ENCODE data around the gene RGS11.
"Not testable (repeated sequence)": the region's sequence is repeated elsewhere in the genome, so short reads cannot be mapped to it uniquely, and the experiment has no call there.

RGS11 gene

DNA sequence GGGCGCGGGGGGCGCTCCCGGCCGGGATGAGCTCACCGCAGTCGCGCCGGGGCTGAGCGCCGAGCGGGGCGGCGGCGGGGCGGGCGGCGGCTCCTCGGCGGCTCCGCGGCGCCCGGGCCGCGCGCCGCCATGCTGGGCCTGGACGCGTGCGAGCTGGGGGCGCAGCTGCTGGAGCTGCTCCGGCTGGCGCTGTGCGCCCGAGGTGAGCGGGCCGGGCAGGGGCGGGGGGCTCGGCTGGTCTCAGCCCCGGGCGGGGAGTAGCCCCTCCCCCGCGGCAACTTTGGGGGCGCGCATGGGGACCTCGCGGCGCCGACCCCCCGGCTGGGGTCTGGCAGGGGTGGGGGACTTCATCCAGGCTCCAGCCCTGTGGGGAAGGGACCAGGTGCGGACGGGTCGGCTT lies 4.8 kb upstream of the RGS11 start, which contains the start of gene ARHGDIG:
ARHGDIG (plus strand) TSS at position 40 of the 400 bp plus-strand sequence; CDS start at position 130, 90 bp downstream.
- no peak for DNase-seq (ENCODE audit: low spot score)

DNA sequence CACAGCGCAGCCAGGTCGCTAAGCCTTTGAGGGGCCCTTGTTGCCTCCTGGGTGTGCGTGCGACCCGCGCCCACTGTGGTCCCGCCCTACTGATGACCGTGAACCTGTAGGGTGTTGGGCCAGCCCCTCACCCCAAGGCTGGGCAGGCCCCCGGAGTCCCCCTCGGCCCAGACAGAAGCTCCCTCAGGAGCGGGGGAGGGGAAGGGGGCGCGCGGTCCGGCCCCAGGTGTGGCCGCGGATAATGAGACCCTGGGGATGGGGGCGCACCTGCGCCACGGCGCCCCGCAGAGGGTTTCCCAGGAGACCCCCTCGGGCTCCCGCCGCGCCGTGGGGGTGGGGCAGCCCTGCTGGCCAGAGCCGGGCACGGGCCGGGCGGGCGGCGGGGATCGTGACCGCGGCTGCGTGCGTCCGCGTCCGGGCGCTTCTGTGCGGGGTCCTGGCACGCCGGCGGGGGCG lies 4.3 kb upstream of the RGS11 start:
- no peak for DNase-seq (ENCODE audit: low spot score)

DNA sequence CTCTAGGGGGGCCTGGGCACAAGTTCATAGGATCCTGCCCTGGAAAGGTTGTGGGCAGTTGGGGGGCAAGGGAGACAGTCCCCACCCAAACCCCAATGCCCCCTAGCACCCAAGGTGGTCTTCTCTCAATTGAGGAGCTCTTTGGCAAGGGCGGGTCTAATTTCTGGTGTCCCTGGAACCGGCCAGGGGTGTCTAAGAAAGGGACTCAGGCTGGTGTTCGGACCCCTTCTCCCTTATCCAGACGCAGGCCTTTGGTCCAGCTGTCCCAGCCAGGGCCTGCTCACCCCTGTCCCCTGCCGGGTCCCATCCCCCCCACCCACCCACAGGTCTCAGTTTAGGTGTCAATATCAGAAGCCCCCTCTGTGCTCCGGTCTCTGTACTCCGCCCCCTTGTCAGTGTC lies 3.8 kb upstream of the RGS11 start:
- no peak for DNase-seq (ENCODE audit: low spot score)

DNA sequence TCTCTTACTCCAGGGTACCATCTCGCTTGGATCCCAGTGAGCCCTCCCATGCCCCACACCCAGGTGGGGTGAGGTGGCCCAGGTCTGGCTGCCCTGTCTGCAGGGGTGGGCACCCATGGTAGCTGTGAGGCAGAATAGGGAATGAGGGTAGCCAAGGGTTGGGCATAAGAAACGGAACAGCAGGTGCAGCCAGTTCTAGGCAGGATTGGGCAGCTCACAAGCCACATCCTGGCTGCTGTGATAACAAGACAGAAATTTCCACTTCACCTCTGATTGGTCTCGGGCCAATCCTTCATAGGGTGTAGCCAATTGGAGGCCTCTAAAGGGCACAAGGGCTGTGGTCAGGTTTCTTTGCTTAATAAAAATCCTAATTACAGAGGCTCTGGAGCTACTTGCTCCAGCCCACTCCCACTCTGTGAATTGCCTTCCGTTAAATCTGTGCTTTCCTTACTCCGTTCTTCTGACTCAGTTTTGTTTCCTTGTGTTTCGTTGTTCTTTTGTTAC lies 3.2 kb upstream of the RGS11 start:
- peak; percentile 28 for DNase-seq (ENCODE audit: low spot score)

DNA sequence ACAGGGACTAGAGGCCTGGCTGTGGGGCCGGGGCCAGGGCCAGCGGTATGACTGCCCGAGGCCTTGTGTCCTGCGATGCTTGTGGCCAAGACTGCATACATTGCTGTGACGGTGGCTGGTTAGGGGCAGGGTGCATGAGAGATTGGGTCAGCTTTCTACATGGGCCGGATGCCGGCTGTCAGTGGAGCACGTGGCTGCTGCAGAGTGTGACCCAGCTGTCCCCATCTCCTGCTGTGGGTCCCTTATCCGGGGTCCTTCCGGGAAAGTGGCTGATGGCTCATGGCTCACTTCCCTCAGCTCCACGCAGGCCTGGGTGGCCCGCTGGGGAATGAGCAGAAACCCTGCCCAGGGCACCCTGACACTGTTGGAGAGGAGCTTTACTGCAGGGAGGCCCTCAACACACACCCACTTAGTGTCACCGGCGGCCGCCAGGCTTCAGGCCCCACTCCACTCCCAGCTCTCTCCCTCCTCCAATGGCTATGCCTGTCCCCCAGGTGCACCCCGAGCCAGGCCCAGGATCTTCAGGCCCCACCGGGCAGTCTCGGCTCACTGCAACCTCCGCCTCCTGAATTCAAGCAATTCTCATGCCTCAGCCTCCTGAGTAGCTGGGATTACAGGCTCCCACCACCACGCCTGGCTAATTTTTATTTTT lies 808 bp upstream of the RGS11 start:
- no peak for DNase-seq (ENCODE audit: low spot score)

DNA sequence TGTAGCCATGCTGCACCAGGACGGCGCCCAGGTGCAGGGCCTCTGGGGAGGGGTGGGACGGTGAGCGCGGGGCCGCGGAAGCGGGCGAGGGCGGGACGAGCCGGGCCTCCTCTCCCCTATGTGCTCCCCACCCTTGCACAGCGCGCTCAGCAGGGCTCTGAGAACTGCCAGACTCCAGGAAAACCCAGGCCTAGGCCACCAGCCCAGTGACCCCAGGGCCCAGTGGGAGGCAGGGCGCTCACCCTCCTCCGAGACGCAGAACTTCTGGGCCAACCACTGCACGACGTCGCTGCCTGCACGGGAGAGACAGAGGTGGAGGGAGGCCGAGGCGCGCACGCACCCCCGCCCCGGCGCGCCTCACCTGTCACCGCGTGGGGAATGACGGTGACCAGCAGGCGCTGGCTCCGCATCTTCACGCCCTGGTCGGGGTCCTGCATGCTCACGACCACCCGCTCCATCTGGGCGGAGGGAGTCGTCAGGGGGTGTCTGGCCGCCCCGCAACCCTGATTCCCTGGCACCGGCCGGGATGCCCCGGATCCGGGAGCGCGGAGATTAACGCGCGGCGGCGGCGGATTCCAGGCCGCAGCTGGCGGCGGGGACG lies 603 bp downstream of the RGS11 start:
- DNase-seq (ENCODE audit: low spot score) = no peak

DNA sequence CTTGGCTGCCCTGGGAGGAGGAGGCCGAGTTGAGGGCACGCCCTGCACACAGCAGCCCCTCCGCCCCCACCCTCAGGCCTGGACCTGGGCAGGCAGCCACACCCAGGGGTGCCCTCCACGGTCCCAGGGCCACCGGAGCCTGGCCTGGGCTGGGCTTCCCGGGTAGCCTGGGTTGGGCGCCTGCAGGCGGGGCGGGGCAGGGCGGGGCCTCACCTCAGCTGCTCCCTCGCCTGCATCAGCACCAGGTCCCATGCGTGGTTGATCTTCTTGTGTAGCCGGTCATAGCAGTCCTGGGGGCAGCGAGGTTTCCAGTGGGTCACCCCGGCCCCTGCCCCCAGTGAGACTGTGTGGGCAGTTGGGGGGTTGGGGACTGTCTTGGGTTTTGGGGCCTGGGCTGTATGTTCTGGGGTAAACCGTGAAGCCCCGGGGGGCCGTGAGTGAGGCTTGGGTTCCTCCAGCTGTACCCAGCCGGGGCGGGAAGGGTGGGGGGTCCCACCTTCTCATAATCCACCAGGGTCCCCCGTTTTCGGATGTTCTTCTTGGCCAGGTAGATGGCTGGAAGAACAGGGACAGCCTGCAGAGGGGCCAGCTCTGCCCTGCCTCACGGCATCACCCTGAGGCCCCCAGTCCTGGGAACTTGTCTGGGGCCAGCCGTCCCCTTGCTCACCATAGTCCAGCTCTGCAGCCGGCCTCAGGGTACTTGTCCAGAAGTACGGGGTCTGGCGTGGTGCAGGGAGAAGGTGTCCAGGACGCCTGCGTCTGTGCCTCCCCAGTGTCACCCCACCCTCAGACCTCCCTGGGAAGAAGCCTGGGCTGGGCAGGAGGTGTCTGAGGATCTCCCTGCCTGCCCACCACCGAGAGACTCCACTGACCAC lies 2.0 kb downstream of the RGS11 start:
- DNase-seq (ENCODE audit: low spot score) = no peak

DNA sequence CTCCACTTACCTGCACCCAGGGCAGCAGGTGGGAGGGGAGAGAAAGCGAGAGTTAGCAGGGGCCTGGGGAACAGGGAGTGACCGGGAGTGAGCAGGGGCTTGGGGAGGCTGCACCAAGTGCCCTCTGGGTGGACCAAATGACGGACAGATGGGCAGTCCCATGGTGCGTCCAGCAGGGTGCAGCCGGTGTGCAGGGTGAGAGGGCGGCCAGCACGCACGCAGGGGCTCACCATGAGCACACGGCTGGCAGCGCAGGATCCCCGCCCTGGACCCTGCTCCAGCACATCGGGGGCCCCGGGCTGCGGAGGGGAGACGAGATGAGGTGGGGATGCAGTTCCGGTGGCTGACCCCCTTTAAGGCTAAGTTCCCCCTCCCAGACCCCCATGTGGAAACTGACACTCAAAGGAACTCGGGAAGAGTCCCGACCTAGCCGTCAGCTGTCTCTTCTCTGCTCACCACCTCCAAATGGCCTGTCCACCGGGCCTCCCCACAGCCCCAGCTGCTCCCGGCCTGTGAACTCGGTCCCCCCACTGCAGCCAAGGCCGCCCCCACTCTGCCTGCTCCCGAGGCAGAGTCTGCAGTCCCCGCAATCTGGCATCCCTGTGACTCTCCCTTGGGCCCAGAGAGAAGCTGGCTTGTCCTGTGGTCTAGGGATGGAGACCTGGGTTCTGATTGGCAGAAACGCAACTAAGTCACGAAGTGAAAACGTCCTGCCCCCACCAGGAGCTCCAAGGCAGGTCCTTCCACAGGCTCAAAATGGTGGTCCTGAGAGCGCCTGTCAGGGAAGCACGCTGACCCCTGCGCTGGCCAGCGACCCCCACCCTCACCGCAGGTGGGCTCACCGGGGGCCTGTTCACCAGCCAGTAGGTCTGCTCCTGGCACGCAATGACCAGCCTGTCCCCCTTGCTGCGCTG lies 2.9 kb downstream of the RGS11 start:
- no peak for DNase-seq (ENCODE audit: low spot score)

DNA sequence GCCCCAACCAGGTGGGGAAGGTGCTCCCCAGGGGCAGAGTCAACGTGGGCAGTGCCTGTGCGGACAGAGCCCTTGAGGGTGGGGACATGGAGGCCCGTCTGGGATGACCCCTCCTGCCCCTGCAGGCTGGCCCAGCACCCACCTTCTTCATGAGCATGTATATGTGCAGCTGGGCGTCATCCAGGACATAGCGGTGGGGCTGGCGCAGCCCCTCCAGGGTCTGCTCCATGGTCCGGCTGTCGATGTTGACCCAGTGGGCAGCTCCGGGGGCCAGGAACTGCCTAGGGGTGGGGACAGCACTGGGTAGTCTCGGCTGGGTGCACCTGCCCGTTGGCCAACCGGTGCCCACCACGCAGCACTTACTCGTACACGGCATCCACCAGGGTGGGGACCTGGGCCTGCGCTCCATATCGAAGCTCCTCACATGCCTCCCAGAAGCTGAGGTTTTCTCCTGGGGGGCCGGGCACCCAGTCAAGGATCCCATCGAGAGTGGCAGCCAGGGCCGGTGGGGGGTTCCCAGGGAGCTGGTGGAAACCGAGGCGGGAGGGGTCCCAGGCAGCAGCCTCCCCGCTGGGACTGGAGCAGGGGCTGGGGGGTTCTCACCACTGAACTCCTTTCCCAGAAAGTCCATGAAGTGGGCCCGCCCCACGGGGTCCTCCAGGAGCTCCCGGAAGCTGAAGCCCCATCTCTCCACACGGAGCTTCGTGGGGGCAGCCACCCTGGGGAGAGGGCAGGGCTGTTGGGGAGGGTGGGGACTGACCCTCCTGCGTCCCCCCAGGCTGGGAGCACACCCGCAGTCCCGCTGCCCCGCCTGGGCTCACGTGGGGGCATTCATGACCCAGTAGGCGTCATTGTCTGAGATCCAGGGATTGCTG lies 5.1 kb downstream of the RGS11 start:
- DNase-seq (ENCODE audit: low spot score) = no peak

DNA sequence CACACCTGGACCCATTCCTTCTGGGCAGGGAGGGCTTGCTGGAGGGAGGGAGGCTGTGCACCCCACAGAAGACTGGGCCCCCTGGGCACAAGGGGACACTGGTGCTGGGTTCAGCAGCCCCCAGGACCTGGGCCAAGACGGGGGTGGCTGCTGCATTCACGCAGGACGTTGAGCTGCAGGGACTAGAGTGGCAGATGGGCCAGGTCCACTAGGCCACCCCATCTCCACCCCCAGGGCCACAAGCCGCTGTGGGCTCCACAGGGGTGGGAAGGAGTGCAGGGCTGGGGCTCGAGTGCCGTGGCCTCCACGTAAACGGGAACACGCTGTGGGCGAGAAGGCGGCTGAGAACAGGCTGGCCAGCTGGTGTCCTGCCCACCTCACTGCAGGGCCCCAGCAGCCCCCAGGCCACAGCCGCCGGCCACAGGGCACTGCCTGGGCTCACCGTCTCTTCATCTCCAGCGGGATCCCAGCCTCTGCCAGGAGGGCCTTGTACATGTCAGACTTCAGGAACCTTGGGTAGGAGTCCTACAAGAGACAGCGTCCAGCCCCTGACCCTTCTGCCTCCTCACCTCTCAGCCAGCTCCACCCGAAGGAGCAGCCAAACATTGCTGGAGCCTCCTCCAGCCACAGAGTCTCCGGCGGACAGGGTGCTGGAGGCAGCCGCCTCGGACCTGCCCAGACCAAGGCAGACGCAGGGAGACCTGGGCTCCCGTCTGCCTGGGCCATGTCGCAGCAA lies 6.5 kb downstream of the RGS11 start:
- DNase-seq (ENCODE audit: low spot score) = no peak

DNA sequence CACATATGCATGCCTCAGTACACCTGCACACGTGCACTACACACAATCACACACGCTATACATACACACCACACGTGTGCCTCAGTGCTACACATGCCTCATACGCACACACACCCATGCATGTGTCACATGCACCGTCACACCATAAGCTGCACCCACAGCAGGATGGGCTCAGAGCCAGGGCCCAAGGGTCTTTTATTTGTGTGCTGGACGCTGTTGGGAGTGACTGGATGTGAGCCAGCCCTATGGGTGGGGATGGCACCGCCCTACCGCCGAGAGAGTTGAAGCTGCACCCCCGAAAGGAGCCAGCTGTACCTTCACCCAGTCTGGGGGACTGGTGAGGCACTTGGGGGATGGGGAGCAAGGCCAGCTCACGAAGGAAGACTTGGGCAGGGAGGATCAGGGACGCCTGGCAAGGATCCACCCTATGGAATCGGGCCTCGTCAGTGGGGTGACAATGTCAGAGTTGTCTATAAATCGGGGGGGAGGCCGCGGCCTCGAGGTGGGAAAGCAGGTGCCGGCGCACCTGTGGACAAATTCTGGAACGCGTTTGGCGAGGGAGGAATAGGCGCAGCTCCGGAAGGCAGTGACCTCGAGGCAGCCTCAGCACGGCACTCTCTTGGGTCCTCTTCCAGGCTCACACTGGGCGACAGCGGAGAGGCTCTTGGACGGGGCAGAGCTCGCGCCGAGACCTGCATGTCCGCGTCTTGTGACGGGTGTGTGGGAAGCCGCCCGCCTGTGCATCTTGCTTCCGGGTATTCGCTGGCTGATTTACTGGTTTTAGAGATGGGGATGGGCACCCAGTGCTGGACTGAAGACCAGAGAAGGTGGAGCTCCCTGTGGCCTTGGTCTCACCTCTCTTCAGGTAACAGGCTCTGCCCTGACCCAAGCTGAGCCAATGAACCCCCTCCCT lies 7.3 kb downstream of the RGS11 start:
- DNase-seq (ENCODE audit: low spot score) = no peak

DNA sequence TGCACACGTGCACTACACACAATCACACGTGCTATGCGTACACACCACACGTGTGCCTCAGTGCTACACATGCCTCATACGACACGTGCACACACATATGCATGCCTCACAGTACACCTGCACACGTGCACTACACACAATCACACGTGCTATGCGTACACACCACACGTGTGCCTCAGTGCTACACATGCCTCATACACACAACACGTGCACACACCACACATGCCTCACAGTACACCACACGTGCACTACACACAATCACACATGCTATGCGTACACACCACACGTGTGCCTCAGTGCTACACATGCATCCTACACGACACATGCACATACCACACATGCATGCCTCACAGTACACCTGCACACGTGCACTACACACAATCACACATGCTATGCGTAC lies 8.2 kb downstream of the RGS11 start:
- DNase-seq (ENCODE audit: low spot score) = not testable (repeated sequence)

DNA sequence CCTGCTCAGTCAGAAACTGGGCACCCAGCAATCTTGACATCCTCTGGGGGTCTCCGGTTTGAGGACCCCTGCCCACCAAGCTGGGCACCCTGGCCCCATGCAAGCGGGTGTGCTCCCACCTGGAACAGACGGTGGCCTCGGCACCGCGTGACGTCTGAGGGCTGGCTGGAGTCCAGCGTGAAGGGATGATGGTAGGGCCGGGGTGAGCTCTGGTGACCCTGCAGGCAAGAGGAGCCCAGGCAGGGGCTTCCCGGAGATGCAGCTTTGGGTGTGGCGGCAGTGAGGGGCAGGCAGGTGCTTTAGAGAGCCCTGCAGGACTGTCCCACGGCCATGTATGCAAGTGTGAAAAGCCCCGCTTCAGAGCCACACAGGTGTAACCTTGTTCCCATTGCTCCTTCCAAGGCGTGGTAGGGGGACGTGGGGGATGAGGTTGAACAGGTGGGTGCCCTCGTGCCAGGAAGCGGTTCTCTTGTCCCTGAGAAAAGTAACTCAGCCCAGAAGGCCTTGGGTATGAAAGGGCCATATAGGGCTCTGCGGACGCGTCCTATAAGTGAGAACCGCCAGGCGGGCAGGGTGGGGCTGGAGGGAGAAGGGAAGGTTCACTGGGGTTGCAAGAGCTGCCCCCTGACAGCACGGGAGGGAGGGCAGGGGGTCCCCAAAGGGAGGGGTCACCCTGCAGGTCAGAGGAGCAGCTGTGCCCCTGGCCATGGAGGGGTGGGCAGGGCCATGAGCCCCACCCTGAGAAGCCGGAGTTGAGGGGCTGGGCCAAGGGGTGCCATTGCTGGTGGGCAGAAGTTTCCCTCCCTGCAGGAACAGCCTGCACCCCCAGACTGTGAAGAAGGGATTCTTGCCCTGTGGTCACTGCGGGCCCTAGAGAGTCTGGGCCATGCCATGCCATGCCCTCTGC lies 9.2 kb downstream of the RGS11 start:
- DNase-seq (ENCODE audit: low spot score) = no peak

DNA sequence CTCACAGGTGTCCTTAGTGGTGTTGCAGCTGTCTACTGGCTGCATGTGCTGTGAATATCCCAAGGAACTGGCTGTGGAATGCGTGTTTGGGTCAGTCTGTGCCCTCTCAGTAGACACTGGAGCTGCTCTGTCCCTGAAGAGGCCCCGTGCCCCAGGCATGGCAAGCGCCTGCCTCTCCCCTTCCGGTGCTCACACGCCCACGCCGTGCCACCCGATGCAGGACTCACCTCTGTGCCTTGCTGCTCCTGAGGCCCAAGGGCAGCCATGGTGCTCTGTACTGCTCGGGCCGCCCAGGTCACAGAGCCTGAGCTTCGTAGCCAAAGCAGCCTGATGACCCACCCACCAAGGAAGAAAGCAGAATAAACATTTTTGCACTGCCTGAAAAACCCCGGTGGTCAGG lies 10.0 kb downstream of the RGS11 start:
- DNase-seq (ENCODE audit: low spot score) = no peak

DNA sequence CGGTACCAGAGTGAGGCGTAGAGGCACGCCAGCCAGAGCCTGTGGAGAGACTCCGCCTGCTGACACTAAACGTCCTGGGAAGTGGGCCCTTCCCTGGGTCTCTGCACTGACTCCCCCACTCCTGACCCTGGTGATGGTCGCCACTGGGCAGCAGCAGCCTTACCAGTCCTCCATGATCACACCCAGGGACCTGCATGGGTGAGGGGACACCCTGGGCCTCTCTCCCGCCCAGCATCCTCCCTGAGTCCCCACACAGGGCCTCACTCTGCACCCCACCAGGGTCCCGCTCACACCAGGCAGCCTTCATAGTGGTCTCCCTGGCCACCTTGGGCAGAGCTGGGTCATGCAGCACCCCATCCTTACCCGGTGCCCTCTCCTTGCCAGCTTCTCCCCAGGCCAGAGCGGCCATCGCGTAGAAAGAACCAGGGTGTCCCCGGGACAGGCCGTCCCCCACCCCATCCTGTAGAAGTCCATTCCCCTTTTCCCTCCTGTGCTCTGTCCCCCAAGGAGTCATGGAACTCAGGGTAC lies 10.7 kb downstream of the RGS11 start:
- no peak for DNase-seq (ENCODE audit: low spot score)

DNA sequence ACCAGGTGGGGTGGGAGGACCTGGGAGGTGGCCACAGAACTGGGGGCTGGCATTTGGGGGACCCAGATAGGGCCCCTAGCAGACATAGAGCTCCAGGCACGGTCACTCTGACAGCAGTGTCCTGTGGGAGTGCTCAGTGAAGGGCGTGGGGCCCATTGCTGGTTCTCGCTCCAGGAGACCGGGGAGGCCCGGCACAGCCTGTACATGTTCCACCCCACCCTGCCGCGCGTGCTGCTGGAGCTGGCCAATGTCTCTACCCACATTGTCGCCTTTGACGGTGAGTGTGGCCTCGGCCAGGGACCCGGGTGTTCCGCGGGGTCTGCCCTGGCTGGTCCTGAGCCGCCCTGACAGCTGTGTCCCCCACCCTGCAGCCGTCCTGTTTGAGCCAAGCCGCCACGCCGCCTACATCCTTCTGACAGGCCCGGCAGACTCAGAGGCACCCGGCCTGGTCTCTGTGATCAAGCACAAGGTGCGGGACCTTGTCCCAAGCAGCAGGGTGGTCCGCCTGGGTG lies 11.2 kb downstream of the RGS11 start:
- DNase-seq (ENCODE audit: low spot score) = no peak

DNA sequence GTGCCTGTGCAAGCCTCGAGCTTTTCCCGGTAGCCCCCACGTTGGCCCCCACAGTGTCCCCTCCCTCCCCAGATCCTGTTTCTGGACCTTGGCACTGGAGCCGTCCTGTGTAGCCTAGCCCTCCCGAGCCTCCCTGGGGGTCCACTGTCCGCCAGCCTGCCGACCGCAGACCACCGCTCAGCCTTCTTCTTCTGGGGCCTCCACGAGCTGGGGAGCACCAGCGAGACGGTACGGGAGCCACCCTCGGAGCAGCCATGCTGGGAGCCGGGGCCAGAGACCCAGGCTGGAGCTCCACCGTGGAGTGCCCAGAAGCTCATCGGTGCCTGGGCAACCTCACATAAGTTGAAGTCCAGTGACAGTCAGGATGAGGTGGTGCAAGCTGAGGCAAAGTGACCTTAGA lies 11.8 kb downstream of the RGS11 start:
- DNase-seq (ENCODE audit: low spot score) = no peak
